BE2C (cell line): ENCODE results near the gene LPIN1.

Experiments used
- DNase-seq: peaks from one replicate; pipeline ENCODE4 v3.0.0-alpha.2; 2020
- H3K27me3 ChIP-seq: fragments of 250-450 bp; sonication (Bioruptor Pico); 2 replicates; pipeline ENCODE4 v1.5.1; 2020; ENCODE audit warnings: mild to moderate bottlenecking
- H3K36me3 ChIP-seq: fragments of 250-450 bp; sonication (Bioruptor Pico); 2 replicates; pipeline ENCODE4 v1.5.1; 2020; ENCODE audit warnings: mild to moderate bottlenecking
- H3K4me1 ChIP-seq: fragments of 250-450 bp; sonication (Bioruptor Pico); 2 replicates; pipeline ENCODE4 v1.5.1; 2020
- H3K4me3 ChIP-seq: 2 replicates; pipeline ENCODE4 v1.5.1; 2011; ENCODE audit warnings: low read depth, low read length
- H3K9me3 ChIP-seq: fragments of 250-450 bp; sonication (Bioruptor Pico); 2 replicates; pipeline ENCODE4 v1.5.1; 2020
- TF ChIP-seq, protein P1 (sequence below): IDR thresholded peaks from 2 replicates; pipeline ENCODE4 v1.5.1; 2012; ENCODE audit warnings: mild to moderate bottlenecking, low read depth, low read length

The LPIN1 gene

DNA sequence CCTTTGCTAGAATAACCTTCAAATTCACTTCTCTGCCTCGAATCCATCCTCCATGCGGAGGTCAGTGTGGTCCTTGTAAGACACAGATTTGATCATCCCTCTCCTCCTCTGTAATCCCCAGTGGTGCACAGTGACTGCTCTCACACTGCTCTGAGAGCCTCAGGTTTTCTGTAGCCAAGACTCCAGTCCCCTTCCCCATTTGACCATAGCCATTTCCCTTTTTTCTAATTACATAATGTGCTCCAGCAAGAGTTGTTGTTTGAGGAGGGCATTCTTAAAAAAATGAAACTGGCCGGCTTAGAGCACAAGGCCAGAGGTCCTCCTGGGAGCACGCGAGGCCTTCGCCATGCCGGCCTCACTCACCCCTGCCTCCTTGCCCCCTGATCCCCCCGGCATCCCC lies 34.7 kb upstream of the LPIN1 start:
- peaks cover 5% of the 10 kb centered on the region for H3K4me1 ChIP-seq
- H3K27me3 ChIP-seq, result no peaks in the 10 kb centered on the region
- no peaks in the 10 kb centered on the region for H3K36me3 ChIP-seq
- no peak overlapping the region for H3K4me3 ChIP-seq
- no peak for DNase-seq
- H3K9me3 ChIP-seq, result no peaks in the 10 kb centered on the region
- TF ChIP-seq, protein P1, sequence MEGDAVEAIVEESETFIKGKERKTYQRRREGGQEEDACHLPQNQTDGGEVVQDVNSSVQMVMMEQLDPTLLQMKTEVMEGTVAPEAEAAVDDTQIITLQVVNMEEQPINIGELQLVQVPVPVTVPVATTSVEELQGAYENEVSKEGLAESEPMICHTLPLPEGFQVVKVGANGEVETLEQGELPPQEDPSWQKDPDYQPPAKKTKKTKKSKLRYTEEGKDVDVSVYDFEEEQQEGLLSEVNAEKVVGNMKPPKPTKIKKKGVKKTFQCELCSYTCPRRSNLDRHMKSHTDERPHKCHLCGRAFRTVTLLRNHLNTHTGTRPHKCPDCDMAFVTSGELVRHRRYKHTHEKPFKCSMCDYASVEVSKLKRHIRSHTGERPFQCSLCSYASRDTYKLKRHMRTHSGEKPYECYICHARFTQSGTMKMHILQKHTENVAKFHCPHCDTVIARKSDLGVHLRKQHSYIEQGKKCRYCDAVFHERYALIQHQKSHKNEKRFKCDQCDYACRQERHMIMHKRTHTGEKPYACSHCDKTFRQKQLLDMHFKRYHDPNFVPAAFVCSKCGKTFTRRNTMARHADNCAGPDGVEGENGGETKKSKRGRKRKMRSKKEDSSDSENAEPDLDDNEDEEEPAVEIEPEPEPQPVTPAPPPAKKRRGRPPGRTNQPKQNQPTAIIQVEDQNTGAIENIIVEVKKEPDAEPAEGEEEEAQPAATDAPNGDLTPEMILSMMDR, result no peak

DNA sequence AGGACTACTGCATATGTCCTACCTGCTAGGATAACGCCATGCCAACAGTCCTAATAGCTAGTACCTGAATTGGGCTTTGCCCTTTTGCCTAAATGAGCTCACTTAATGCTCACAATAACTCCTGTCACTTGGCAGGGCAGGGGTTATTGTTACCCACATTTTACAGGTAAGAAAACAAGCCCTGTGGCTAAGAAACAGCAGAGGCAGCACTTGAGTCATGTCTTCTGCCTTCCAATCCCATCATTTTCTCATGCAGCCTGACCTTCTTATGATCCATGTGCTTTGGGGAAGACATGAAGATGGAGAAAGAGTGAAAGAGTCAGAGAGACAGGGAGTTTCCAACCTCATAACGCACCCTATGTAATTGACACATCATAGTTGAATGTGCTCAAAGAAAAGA lies 33.6 kb upstream of the LPIN1 start:
- Histone ChIP-seq H3K9me3 (no peaks in the 10 kb centered on the region), H3K27me3 (no peaks in the 10 kb centered on the region), H3K4me3 (no peak overlapping the region), H3K36me3 (no peaks in the 10 kb centered on the region), H3K4me1 (peaks cover 11% of the 10 kb centered on the region)
- TF ChIP-seq, protein P1, result no peak
- DNase-seq, result no peak

DNA sequence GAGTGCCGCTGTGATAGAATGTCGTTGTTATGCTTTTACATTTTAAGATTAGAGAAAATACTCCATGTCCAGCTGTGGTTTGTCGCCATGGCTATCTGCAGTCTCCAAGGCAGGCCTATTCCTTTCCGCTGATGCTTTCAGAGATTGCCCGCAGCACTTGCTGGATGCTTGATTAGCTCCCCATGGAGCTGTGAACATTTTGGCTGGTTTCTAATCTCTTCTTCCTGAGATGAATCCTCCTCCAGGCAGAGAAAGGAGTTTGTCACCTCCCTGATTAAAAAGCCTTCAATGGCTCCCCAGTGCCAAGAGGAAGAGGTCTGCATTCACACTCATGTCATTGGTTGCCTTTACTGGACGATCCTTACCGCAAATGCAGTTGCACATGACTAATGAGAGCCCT lies 32.6 kb upstream of the LPIN1 start:
- TF ChIP-seq, protein P1, result no peak
- Histone ChIP-seq H3K4me3 (no peak overlapping the region), H3K9me3 (no peaks in the 10 kb centered on the region), H3K36me3 (no peaks in the 10 kb centered on the region), H3K27me3 (no peaks in the 10 kb centered on the region), H3K4me1 (peaks cover 19% of the 10 kb centered on the region)
- DNase-seq, result no peak

DNA sequence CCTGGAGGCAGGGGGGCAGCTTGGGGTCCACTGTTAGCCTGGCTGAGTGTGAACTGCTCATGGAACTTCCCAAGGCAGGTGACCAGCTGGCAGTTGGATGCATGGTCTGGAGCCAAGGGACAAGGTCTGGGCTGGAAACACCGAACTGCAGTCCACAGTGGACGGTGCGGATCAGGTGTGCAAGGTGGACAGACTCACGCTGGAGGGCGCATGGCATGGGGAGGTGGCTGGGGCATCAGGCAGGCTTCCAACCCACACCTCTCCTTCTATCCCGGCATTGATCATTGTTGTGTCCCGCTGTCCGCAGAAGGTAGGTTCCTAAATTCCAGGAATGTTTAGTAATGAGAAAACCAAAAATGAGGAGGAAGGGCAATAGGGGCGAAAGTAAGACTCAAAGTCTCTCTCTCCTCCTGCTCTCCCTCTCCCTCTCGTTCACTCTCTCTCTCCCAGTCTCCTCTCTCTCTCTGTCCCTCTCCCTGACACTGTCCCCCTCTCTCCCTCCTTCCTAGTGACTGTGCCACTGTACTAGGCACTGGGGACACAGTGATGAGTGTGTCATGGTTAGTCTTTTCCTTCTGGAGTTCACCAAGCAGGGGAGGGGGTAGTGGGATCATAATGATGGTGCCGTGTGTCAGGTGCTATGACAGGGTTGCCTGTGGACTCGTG lies 30.3 kb upstream of the LPIN1 start:
- no peak overlapping the region for H3K4me3 ChIP-seq

DNA sequence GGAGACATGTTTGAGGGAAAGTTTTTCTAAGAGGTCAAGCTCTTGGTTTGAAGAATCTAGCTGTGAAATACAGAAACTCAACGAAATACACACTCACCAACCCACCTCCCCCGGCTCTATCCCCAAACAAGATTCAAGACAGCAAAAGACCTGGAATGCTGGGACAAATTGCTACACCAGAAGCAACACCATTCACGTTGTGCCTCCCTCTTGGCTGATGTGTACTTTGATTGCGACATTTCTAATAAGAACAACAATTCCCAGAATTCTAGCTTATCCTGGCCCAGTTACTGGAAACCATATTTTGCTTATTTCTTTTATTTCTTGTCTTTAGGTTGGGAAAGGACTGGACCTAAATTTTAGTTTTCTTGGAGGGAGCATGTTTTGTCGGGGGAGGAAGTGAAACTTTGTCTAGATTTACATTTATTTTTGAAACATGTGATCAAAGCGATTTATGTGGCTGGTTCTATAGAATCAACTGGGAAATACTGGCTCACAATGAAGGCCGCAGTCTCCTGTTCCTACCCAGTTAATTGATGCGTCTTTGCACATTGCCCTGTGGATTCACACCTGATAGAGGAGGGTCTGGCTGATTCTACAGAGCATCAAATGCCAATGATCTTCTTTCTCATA lies 29.6 kb upstream of the LPIN1 start:
- no peaks in the 10 kb centered on the region for H3K27me3 ChIP-seq
- no peak for DNase-seq
- no peaks in the 10 kb centered on the region for H3K9me3 ChIP-seq
- no peak overlapping the region for H3K4me3 ChIP-seq
- TF ChIP-seq, protein P1, result no peak
- no peaks in the 10 kb centered on the region for H3K36me3 ChIP-seq
- H3K4me1 ChIP-seq, result peaks cover 35% of the 10 kb centered on the region

More for the DNA sequence above, 30.3 kb upstream of the LPIN1 start:
- Histone ChIP-seq H3K36me3 (no peaks in the 10 kb centered on the region), H3K4me1 (peaks cover 28% of the 10 kb centered on the region), H3K27me3 (no peaks in the 10 kb centered on the region), H3K9me3 (no peaks in the 10 kb centered on the region)
- no peak for DNase-seq
- TF ChIP-seq, protein P1, result no peak

DNA sequence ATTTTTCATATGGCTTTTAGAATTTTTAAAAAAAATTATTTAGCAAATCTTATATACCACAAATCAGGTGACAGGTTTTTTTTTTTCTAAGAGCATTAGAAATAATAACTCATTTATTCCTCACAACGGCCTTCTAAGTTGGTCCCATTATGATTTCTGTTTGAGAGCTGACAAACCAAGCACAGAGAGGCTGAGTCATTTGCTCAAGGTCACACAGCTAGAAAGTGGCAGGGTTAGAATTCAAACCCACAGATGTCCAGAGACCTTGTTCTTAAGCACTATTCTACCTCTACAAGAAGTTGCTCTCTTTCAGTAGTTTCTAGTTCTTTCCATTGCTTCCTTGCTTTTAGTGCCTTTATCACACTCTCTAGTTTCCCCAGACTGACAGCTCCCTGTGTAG lies 28.8 kb upstream of the LPIN1 start:
- Histone ChIP-seq H3K27me3 (no peaks in the 10 kb centered on the region), H3K9me3 (no peaks in the 10 kb centered on the region), H3K4me3 (no peak overlapping the region), H3K36me3 (no peaks in the 10 kb centered on the region), H3K4me1 (peaks cover 39% of the 10 kb centered on the region)
- DNase-seq, result no peak
- TF ChIP-seq, protein P1, result no peak
